ENCODE results near the gene RPS6KA5.

DNA sequence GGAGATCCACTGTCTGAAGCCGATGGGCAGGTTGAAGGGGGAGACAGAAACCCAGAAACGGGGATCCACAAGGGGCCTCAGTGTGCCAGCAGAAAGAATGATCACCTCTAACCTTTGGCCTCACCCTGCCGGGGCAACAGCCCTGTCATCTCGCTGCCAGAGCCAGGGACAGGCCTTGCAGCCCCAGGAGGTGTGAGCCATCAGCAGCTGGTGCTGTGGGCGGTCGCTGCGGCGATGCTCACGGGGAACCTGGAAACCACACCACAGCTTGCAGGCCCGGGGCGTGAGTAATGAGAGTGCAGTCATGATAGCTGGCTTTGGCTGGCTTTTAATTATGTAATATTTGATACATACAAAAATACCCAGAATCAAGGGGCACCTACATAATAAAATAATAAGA, 239.5 kb downstream of the RPS6KA5 start:
- TF ChIP-seq EP300 (IDR thresholded peaks at IDR 0.05) = no peak
- TF ChIP-seq POLR2A (IDR thresholded peaks at IDR 0.05; ENCODE audit: low read length) = no peak
- TF ChIP-seq, protein P1, sequence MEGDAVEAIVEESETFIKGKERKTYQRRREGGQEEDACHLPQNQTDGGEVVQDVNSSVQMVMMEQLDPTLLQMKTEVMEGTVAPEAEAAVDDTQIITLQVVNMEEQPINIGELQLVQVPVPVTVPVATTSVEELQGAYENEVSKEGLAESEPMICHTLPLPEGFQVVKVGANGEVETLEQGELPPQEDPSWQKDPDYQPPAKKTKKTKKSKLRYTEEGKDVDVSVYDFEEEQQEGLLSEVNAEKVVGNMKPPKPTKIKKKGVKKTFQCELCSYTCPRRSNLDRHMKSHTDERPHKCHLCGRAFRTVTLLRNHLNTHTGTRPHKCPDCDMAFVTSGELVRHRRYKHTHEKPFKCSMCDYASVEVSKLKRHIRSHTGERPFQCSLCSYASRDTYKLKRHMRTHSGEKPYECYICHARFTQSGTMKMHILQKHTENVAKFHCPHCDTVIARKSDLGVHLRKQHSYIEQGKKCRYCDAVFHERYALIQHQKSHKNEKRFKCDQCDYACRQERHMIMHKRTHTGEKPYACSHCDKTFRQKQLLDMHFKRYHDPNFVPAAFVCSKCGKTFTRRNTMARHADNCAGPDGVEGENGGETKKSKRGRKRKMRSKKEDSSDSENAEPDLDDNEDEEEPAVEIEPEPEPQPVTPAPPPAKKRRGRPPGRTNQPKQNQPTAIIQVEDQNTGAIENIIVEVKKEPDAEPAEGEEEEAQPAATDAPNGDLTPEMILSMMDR (IDR thresholded peaks at IDR 0.05) = no peak
- TF ChIP-seq SREBF2 (IDR thresholded peaks at IDR 0.05) = no peak
- no peak for TF ChIP-seq CEBPB (IDR thresholded peaks at IDR 0.05)
- TF ChIP-seq, protein P2, sequence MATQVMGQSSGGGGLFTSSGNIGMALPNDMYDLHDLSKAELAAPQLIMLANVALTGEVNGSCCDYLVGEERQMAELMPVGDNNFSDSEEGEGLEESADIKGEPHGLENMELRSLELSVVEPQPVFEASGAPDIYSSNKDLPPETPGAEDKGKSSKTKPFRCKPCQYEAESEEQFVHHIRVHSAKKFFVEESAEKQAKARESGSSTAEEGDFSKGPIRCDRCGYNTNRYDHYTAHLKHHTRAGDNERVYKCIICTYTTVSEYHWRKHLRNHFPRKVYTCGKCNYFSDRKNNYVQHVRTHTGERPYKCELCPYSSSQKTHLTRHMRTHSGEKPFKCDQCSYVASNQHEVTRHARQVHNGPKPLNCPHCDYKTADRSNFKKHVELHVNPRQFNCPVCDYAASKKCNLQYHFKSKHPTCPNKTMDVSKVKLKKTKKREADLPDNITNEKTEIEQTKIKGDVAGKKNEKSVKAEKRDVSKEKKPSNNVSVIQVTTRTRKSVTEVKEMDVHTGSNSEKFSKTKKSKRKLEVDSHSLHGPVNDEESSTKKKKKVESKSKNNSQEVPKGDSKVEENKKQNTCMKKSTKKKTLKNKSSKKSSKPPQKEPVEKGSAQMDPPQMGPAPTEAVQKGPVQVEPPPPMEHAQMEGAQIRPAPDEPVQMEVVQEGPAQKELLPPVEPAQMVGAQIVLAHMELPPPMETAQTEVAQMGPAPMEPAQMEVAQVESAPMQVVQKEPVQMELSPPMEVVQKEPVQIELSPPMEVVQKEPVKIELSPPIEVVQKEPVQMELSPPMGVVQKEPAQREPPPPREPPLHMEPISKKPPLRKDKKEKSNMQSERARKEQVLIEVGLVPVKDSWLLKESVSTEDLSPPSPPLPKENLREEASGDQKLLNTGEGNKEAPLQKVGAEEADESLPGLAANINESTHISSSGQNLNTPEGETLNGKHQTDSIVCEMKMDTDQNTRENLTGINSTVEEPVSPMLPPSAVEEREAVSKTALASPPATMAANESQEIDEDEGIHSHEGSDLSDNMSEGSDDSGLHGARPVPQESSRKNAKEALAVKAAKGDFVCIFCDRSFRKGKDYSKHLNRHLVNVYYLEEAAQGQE (IDR thresholded peaks at IDR 0.05) = no peak
